Measurements from ENCODE around the gene FLOT2. TPM values are rescaled to one million over a fixed set of nuclear protein-coding genes. Genes with fewer than 3 reads are reported as not detected.

Gene FLOT2
- total and polyA plus RNA-seq, 2 donors (not counting 3 experiments of a cell fraction or from before 2014, with no cell fraction given): 169 to 180 TPM

DNA sequence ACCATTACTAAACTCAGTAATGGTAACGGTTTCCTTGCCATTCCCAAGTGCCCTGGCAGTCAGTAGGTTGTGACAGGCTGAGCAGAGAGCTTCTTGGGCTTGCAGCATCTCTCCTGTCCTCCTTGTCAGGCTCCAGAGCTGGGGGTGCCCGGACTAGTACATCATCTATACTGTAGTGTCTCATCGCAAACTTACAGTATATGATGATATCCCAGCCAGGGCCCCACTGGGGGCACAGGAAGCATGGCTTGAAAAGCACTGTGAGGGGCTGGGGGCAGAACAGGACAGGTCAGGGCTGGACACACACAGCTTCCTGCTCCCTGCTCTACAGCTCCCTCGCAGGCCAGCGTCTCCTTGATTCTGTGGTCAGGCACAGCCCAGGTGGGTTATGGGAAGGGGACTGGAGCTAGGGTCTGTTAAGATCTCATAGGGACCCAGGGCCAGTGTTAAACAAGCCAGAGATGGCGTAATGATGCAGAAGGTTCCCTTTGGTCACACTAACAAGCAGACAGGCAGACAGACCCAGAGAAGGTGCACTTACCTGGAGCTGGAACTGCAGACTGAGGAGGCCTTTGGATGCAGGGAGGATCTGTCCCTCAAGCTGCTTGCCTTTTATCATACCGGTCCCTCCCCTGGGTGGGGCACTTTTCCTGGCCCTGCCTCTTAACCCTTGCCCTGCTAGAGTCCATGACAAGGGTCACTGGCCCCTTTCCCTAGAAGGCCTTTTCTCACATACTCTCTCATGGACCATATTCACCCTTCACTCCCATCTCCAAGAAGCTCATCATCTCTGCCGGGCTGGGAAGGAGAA, 35.9 kb downstream of the FLOT2 start:
- CTCF ChIA-PET: interaction anchor here (1.4 to 1.5 kb wide), 2 partner anchors 12 to 18 kb away, joined by 4 to 5 read pairs; no protein-coding TSS in a partner anchor
- no TSS peak for BruUV-seq (replicated peaks)
- TF ChIP-seq POLR2AphosphoS5 (IDR thresholded peaks at IDR 0.05; ENCODE audit: insufficient read depth, low read depth, low read length): no peak
- TF ChIP-seq JUN (IDR thresholded peaks at IDR 0.05; ENCODE audit: borderline replicate concordance, insufficient read depth, insufficient read length, low read depth): no peak
- no peak for TF ChIP-seq FOS (IDR thresholded peaks at IDR 0.05; ENCODE audit: borderline replicate concordance, insufficient read depth, low read length)
- no peak for TF ChIP-seq POLR2A (IDR thresholded peaks at IDR 0.05; ENCODE audit: low read depth, low read length)
- no peak for TF ChIP-seq GATA2 (IDR thresholded peaks at IDR 0.05; ENCODE audit: insufficient read depth, insufficient read length, low read depth, low read length)
- Histone ChIP-seq H4K20me1 (replicated peaks; ENCODE audit: control insufficient read depth, extremely low read depth, insufficient read depth, low read length) (no peaks in the 10 kb centered on the region), H3K9ac (replicated peaks; ENCODE audit: extremely low read depth, insufficient read depth, low read length) (no peak overlapping the region), H3K4me1 (ENCODE audit: control insufficient read depth, extremely low read depth, insufficient read depth, low read length) (peaks cover 13% of the 10 kb centered on the region), H3K9me1 (replicated peaks; ENCODE audit: control insufficient read depth, extremely low read depth, insufficient read depth, low read length) (no peaks in the 10 kb centered on the region), H3K4me3 (replicated peaks in 1 of 3; ENCODE audit: insufficient read depth in 1 of 3, low read depth in 1 of 3, low read length in 3 of 3) (no peak overlapping the region), H3K36me3 (ENCODE audit: control insufficient read depth in 2 of 2, extremely low read depth in 1 of 2, insufficient read depth in 2 of 2, low read length in 2 of 2) (peaks cover 11 to 18% of the 10 kb centered on the region in 2 experiments), H3K4me2 (ENCODE audit: insufficient read depth, low read length) (no peak overlapping the region), H3K27ac (ENCODE audit: insufficient read depth, low read depth, low read length) (no peak overlapping the region), H2AFZ (ENCODE audit: low read depth, low read length) (no peak overlapping the region), H3K27me3 (ENCODE audit: control insufficient read depth in 2 of 2, insufficient read depth in 2 of 2, low read length in 2 of 2) (no peaks in the 10 kb centered on the region), H3K9me3 (replicated peaks; ENCODE audit: control insufficient read depth, insufficient read depth, low read length) (no peaks in the 10 kb centered on the region), H3K79me2 (ENCODE audit: control insufficient read depth, insufficient read depth, low read length) (no peaks in the 10 kb centered on the region)
- dilution Hi-C loops (cut with MboI; ENCODE audit: extremely low pct_ligation_motif_present, low sequenced_read_pairs) (no loop called here), intact Hi-C loops (cut with micrococcal nuclease) (no loop called here)
- FAIRE-seq: no peak
- DNase-seq (ENCODE audit: low read depth, low spot score): no peak
- POLR2A ChIA-PET: interaction anchor here (0.7 kb wide), 1 partner anchor 57 kb away, joined by 3 read pairs; no protein-coding TSS in a partner anchor

DNA sequence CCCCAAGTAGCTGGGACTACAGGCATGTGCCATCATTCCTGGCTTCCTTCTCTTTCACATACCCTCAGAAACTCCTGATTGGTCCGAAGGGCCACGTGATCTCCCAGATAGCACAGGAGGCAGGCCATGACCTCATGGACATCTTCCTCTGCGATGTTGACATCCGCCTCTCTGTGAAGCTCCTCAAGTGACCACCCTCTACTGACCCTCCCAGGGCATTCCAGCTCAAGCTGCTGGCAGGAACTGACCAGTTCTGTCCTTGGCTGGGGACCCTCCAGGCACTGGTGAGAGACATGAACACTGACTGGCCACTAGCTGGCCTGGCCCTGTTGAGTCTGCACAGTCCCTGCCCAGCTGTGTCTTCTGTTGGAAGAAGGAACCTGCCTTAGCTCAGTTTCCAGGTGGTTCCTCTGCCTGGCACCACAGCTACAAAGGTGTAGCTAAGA, 37.1 kb downstream of the FLOT2 start:
- TF ChIP-seq, protein P1, sequence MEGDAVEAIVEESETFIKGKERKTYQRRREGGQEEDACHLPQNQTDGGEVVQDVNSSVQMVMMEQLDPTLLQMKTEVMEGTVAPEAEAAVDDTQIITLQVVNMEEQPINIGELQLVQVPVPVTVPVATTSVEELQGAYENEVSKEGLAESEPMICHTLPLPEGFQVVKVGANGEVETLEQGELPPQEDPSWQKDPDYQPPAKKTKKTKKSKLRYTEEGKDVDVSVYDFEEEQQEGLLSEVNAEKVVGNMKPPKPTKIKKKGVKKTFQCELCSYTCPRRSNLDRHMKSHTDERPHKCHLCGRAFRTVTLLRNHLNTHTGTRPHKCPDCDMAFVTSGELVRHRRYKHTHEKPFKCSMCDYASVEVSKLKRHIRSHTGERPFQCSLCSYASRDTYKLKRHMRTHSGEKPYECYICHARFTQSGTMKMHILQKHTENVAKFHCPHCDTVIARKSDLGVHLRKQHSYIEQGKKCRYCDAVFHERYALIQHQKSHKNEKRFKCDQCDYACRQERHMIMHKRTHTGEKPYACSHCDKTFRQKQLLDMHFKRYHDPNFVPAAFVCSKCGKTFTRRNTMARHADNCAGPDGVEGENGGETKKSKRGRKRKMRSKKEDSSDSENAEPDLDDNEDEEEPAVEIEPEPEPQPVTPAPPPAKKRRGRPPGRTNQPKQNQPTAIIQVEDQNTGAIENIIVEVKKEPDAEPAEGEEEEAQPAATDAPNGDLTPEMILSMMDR (IDR thresholded peaks at IDR 0.05; ENCODE audit: extremely low read depth in 1 of 2, insufficient read depth in 1 of 2, low read depth in 1 of 2, low read length in 2 of 2): no peak
- no peak for TF ChIP-seq FOS (IDR thresholded peaks at IDR 0.05; ENCODE audit: borderline replicate concordance, insufficient read depth, low read length)
- TF ChIP-seq MYC (IDR thresholded peaks at IDR 0.05; ENCODE audit: low read depth, low read length): no peak
- no peak for TF ChIP-seq POLR2A (IDR thresholded peaks at IDR 0.05; ENCODE audit: low read depth, low read length)
- no peak for TF ChIP-seq EZH2 (IDR thresholded peaks at IDR 0.05; ENCODE audit: borderline replicate concordance, low read depth, low read length, severe bottlenecking)
- no peak for TF ChIP-seq JUN (IDR thresholded peaks at IDR 0.05; ENCODE audit: borderline replicate concordance, insufficient read depth, insufficient read length, low read depth)
- TF ChIP-seq, protein P2, sequence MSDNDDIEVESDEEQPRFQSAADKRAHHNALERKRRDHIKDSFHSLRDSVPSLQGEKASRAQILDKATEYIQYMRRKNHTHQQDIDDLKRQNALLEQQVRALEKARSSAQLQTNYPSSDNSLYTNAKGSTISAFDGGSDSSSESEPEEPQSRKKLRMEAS (IDR thresholded peaks at IDR 0.05; ENCODE audit: insufficient read depth, insufficient read length): no peak
- TF ChIP-seq POLR2AphosphoS5 (IDR thresholded peaks at IDR 0.05; ENCODE audit: insufficient read depth, low read depth, low read length): no peak
- TF ChIP-seq GATA2 (IDR thresholded peaks at IDR 0.05; ENCODE audit: insufficient read depth, insufficient read length, low read depth, low read length): no peak
- POLR2A ChIA-PET: no interaction called here
- peaks cover 9% of the 10 kb centered on the region for H3K79me2 ChIP-seq (ENCODE audit: control insufficient read depth, insufficient read depth, low read length)
- DNase-seq (ENCODE audit: low read depth, low spot score): no peak
- no peaks in the 10 kb centered on the region for H3K9me3 ChIP-seq (replicated peaks; ENCODE audit: control insufficient read depth, insufficient read depth, low read length)
- H3K27ac ChIP-seq (ENCODE audit: insufficient read depth, low read depth, low read length): no peak overlapping the region
- no peak overlapping the region for H3K4me2 ChIP-seq (ENCODE audit: insufficient read depth, low read length)
- no peaks in the 10 kb centered on the region for H3K27me3 ChIP-seq (ENCODE audit: control insufficient read depth in 2 of 2, insufficient read depth in 2 of 2, low read length in 2 of 2)
- no peak overlapping the region for H3K4me3 ChIP-seq (replicated peaks in 1 of 3; ENCODE audit: insufficient read depth in 1 of 3, low read depth in 1 of 3, low read length in 3 of 3)
- H3K36me3 ChIP-seq (ENCODE audit: control insufficient read depth in 2 of 2, extremely low read depth in 1 of 2, insufficient read depth in 2 of 2, low read length in 2 of 2): peaks cover 13 to 21% of the 10 kb centered on the region in 2 experiments
- no peak for FAIRE-seq
- H4K20me1 ChIP-seq (replicated peaks; ENCODE audit: control insufficient read depth, extremely low read depth, insufficient read depth, low read length): no peaks in the 10 kb centered on the region
- CTCF ChIA-PET: interaction anchor here (1.5 to 1.9 kb wide), 2 partner anchors 17 to 97 kb away, joined by 4 to 6 read pairs; no protein-coding TSS in a partner anchor
- no peak overlapping the region for H2AFZ ChIP-seq (ENCODE audit: low read depth, low read length)
- intact Hi-C loops (cut with micrococcal nuclease): no loop called here
- H3K4me1 ChIP-seq (ENCODE audit: control insufficient read depth, extremely low read depth, insufficient read depth, low read length): peaks cover 12% of the 10 kb centered on the region
- no TSS peak for BruUV-seq (replicated peaks)
- dilution Hi-C loops (cut with MboI; ENCODE audit: extremely low pct_ligation_motif_present, low sequenced_read_pairs): no loop called here
- H3K9me1 ChIP-seq (replicated peaks; ENCODE audit: control insufficient read depth, extremely low read depth, insufficient read depth, low read length): no peaks in the 10 kb centered on the region
- no peak overlapping the region for H3K9ac ChIP-seq (replicated peaks; ENCODE audit: extremely low read depth, insufficient read depth, low read length)

All from endothelial cell of umbilical vein (primary cell).